ENCODE data around the gene TIMM10B.
"Not testable (repeated sequence)": the region's sequence is repeated elsewhere in the genome, so short reads cannot be mapped to it uniquely, and the experiment has no call there.

Gene TIMM10B

GRCh38 chr11:6520265-6520664 lies 39.0 kb downstream of the TIMM10B start:
- DNase-seq, result no peak

- DNase-seq, result not testable (repeated sequence)
Observed at GRCh38 chr11:6521946-6522345, 40.6 kb downstream of the TIMM10B start.

GRCh38 chr11:6523253-6523652 lies 42.0 kb downstream of the TIMM10B start:
- DNase-seq, result no peak

- DNase-seq, result no peak
Observed at GRCh38 chr11:6526411-6527135, 45.3 kb downstream of the TIMM10B start.

DNA sequence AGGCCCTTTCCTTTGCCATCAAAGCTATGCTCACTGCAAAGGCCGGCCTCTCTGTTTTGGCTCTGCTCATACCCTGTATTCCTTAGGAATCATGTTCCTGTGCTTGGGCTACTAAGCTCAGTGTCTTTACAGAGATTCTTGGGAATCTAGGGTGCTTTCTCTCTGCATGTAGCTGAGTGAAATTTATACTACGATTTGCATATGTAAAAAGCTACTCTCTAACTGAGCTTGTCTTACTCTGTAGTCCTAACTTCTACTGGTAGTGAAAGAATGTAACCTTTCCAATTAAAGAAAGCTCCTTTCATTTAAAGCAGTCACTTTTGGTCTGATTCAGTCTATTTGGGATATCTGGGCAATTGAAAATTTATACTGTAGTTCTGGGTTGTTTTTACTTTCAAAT lies 48.0 kb downstream of the TIMM10B start:
- DNase-seq, result no peak

DNA sequence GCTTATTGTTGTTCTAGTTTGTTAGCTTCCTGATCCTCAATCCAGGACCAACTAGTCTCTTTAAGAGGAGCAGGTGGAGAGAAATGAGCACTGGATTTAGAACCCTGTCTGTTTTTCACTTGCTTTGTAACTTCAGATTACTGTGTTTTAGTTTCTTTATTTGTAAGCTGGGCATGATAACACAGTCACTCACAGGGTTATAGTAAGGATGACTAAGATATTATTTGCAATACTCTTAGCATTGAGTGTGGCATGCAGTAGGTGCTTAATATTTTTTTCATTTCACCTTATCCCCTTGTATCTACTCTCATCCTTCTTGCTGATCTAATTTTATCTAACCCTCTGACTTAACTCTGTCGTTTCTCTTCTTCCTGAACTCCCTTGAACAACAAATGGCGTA lies 49.5 kb downstream of the TIMM10B start:
- DNase-seq, result no peak

DNA sequence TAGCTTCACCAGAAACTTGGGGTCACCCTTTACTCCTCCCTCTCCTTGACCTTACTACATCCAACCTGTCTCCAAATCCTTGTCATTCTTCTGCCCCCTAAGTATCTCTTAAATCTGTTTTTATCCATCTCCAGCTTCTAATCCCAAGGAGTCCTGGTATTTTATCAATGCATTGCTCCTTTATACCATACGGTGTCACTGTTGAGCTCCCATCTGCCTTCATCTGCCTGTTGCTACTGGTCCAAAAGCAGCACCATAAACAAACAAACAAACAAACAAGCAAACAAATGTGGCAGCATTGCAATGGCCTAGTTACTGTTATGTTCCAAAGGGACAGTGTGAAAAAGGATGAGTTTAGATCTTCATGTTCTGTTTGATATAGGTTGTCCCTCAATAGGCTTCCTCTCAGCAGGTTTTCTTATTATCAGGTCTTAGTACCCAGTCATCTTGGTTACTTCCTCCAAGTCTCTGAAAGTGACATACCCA lies 50.0 kb downstream of the TIMM10B start:
- DNase-seq, result no peak
